Hair follicle dermal papilla cell (primary cell): ENCODE data around the gene SLC16A7. TPM values are rescaled to one million over a fixed set of nuclear protein-coding genes. Genes with fewer than 3 reads are reported as not detected.

Source experiments
- small RNA-seq: library from RNA; depleted of rRNA; stranded (forward); fragments of <200 nt; gene quantifications from one replicate; pipeline ENCODE3, GENCODE V24; 2012
- total RNA-seq: library from RNA; depleted of rRNA; stranded (reverse); fragments of >200 nt; gene quantifications from 2 replicates; pipeline ENCODE4 v1.2.3, GENCODE V29; 2012

The SLC16A7 gene, protein sequence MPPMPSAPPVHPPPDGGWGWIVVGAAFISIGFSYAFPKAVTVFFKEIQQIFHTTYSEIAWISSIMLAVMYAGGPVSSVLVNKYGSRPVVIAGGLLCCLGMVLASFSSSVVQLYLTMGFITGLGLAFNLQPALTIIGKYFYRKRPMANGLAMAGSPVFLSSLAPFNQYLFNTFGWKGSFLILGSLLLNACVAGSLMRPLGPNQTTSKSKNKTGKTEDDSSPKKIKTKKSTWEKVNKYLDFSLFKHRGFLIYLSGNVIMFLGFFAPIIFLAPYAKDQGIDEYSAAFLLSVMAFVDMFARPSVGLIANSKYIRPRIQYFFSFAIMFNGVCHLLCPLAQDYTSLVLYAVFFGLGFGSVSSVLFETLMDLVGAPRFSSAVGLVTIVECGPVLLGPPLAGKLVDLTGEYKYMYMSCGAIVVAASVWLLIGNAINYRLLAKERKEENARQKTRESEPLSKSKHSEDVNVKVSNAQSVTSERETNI
- 148 and 204 TPM in 2 replicates for total RNA-seq

DNA sequence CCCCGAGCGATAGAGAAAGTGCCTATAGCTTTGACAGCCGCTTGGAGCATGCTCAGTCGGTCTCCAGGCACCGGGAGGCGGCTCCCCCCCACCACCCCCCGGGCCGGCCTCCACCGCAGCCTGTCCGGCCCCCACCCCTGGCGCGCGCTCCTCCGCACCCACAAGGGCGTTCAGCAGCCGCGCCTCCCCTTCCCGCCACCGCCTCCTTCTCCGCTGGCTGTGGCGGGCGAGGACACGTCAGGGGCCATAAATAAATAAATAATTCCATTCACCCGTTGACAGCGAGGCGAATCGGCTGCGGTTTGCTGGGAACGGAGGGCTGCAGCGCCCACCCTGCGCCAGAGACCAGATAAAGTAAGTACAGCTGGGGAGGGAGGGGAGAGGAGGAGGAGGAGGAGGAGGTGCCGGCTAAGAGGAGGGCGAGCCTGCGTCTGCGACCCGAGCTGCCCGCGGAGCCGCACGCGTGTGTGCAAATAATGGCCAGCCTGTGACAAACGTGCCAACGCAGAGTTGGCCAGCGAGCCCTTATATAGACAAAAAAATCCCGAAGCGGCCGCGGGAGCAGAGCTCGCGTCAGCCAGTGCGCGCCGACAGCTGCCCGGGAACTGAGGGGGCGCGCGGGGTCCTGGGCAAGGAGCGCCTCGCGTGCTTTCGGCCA, at the start of gene SLC16A7:
Gene SLC16A7 (plus strand): TSS at position 147 of the 658 bp plus-strand sequence. CDS start 108,773 bp downstream, outside the sequence.

Small RNA genes lying within 50 kb of the gene (small RNA-seq; reads per million reads assigned to genes)
- gene AC079905.2 (not detected), gene RNU4-20P (not detected)
